CD4-positive, alpha-beta T cell treated with Interleukin-17A for 4 hours (primary cell): ENCODE results near the gene VRK2.
"Not testable (repeated sequence)": the region's sequence is repeated elsewhere in the genome, so short reads cannot be mapped to it uniquely, and the experiment has no call there.

Experiments
- DNase-seq: peaks from one replicate; pipeline ENCODE4 v3.0.0-alpha.2; 2020; ENCODE audit warnings: mixed read lengths

Gene VRK2

GRCh38 chr2:58170334-58170933 lies 123.8 kb downstream of the VRK2 start:
- DNase-seq, result not testable (repeated sequence)

- DNase-seq, result not testable (repeated sequence)
Measured at GRCh38 chr2:58171831-58172230, 125.2 kb downstream of the VRK2 start.

DNA sequence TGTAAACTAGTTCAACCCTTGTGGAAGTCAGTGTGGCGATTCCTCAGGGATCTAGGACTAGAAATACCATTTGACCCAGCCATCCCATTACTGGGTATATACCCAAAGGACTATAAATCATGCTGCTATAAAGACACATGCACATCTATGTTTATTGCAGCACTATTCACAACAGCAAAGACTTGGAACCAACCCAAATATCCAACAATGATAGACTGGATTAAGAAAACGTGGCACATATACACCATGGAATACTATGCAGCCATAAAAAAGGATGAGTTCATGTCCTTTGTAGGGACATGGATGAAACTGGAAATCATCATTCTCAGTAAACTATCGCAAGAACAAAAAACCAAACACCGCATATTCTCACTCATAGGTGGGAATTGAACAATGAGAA lies 130.6 kb downstream of the VRK2 start:
- DNase-seq, result not testable (repeated sequence)

GRCh38 chr2:58180175-58180574 lies 133.6 kb downstream of the VRK2 start:
- DNase-seq, result not testable (repeated sequence)

DNA sequence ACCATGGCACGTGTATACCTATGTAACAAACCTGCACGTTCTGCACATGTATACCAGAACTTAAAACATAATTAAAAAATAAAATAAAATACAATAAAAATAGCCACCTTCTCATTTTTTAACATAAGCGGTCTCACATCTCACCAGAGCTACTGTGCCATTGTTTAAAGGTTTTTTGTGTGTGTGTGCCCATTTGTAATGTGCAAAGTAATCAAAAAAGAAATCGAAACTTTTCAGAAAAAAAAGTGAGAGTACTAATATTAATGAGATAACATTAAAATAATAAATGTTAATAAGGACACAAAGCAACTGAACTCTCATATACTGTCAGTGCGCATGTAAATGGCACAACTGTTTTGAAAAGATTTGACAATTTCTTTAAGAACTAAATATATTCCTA lies 134.0 kb downstream of the VRK2 start:
- DNase-seq, result no peak

GRCh38 chr2:58182527-58182926 lies 135.9 kb downstream of the VRK2 start:
- DNase-seq, result no peak

DNA sequence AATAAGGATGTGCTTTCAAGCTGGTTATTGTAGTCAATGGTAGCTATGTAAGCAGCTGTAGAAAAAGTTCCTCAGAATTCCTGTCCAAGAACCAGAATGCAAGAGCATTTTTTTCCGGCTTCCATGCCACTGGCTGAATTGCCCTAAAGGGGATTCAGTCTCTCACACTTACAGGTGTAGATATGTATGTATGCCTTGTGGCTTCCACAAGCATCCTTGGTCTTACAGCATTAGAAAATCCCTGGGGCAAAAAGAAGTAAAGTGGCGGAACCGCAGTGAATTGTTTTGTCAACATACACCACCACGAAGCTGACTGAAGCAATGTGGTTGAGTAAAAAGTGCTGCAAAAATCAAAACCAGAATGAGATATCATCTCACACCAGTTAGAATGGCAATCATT lies 139.9 kb downstream of the VRK2 start:
- no peak for DNase-seq

- DNase-seq, result not testable (repeated sequence)
Measured at GRCh38 chr2:58187022-58187421, 140.4 kb downstream of the VRK2 start.

GRCh38 chr2:58194458-58194857 lies 147.9 kb downstream of the VRK2 start:
- DNase-seq, result no peak

DNA sequence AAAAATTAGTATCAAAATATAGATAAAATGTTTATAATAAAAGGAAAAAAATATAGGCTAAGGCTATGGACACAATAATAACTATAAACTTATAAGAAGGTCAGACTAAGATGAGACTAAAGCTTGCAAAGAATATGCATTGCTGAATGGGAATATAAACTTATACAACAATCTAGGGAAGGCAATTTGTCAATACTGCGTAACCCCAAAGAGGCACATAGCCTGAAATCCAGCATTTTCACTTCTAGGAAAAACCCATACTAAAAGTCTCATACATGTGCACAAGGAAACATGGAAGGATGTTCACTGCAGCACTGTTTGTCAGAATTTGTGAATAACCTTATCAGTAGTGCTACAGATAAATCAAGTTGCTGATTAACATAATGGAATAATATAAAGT lies 149.1 kb downstream of the VRK2 start:
- no peak for DNase-seq

DNA sequence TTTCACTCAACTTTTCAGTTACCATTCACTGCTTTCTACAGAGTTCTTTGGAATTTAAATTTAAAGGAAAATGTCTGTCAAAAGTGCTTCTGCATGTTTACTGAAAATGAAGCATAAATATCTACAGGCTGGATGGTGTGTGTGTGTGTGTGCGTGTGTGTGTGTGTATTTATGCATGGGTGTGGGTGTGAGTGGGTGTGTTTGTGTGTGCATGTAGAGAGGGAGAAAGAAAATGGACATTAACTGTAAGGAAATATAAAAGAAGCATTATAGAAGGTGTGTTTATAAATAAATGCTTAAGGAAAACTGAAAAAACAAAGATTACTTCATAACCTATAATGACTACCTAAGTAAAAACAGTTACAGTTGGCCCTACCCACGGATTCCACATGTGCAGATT lies 151.3 kb downstream of the VRK2 start:
- DNase-seq, result no peak

- no peak for DNase-seq
Measured at GRCh38 chr2:58202404-58202803, 155.8 kb downstream of the VRK2 start.

DNA sequence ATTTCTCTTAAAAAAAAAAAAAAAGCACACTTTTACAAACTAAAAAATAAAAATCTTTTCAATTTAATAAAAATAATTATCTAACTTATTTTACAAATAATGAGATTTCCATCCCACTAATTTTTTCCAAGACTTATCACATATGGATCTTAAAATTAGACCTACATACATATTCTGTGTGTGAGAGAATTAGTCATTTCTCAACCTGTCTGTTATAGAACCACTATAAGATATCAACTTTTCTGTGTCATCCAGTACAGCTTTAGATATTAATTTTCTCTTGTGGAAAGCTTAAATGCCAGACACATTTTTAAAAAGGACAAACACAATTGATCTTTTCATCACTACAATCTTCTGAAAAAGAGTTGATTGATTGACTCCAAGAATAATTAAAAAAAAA lies 156.4 kb downstream of the VRK2 start:
- DNase-seq, result no peak

DNA sequence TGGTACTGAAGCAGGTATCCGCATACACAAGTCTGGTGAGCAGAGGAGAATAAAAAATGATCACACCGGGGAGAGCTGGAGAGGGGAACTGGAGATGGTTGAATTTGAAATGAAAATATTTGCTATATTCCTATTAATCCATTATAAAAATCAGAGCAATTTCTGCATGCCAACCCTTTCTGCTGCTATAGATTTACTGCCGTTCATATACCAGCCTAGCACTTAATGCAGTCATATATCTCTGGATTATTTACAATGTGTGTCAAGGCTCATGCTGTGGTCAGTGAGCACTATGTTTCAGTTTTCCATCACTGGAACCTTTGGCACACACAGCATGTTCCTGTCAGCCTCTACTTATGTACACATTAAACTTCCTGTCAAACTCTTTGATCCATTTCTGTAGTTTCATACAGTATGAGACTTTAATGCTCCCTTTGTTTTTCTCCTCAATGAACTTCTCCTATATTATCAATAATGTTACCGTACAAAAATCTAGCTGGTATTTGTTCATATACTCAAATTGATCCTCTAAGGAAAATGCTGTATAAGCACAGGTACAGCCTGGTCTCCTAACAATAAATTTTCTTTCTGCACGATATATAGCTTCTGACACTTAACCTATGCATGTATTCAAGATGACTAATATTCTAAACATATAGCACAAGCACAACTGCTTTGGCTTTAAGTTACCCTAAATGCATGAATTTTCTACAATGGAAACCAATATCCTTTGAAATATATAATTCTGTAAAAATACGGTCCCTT lies 157.8 kb downstream of the VRK2 start:
- no peak for DNase-seq

- DNase-seq, result no peak
Measured at GRCh38 chr2:58206785-58207184, 160.2 kb downstream of the VRK2 start.

DNA sequence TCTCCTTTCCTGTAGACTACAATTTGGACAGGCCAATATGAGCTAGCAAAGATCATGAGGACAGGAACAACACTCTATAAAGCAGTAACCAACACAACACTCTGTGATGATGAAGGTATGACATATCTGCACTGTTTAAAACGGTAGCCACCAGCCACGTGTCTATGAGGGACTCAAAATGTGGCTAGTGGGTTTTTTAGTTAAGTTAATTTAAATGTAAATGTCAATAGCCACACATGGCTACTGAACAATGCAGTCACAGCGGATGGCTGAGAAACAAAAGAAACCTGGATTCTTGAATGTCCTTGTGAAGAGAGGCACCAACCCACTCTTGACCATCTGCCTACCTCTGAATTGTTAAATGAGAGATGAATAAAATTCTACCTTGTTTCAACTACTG lies 160.6 kb downstream of the VRK2 start:
- DNase-seq, result no peak
